GM12865 (cell line): Measurements from ENCODE around the gene C15orf39.

Experiments
- DNase-seq: peaks from one replicate; pipeline ENCODE4 v3.0.0; 2010; ENCODE audit warnings: low read depth
- H3K4me3 ChIP-seq: 2 replicates; pipeline ENCODE4 v1.5.1; 2011; ENCODE audit warnings: mild to moderate bottlenecking, low read depth, low read length, control low read depth
- TF ChIP-seq, protein P1 (sequence below): IDR thresholded peaks from 2 replicates; pipeline ENCODE4 v1.5.1; 2011; ENCODE audit warnings: low read length, control low read depth, low read depth, inconsistent platforms; ENCODE audit not compliant: insufficient read depth; ENCODE audit errors: missing control alignments

The C15orf39 gene

DNA sequence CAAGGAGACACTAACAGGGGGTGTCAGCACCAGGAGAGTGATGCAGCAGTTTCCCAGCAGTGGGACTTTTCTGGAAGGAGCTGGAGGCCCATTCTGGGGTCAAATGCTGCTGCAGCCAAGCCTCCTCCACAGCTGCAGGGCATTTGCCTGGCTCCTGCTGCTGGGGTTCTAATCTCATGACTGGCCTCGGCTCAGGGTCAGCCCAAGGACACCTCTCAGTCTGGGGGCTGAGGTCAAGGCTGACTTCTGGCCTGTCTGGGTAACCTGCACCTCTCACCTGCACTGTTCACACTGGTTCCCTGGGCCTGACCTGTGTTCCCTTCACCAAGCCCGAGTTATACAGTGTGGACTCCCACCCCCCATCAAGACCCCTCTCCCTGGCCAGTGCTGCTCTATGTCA lies 10.4 kb upstream of the C15orf39 start:
- no peak overlapping the region for H3K4me3 ChIP-seq
- TF ChIP-seq, protein P1, sequence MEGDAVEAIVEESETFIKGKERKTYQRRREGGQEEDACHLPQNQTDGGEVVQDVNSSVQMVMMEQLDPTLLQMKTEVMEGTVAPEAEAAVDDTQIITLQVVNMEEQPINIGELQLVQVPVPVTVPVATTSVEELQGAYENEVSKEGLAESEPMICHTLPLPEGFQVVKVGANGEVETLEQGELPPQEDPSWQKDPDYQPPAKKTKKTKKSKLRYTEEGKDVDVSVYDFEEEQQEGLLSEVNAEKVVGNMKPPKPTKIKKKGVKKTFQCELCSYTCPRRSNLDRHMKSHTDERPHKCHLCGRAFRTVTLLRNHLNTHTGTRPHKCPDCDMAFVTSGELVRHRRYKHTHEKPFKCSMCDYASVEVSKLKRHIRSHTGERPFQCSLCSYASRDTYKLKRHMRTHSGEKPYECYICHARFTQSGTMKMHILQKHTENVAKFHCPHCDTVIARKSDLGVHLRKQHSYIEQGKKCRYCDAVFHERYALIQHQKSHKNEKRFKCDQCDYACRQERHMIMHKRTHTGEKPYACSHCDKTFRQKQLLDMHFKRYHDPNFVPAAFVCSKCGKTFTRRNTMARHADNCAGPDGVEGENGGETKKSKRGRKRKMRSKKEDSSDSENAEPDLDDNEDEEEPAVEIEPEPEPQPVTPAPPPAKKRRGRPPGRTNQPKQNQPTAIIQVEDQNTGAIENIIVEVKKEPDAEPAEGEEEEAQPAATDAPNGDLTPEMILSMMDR: no peak
- DNase-seq: no peak

DNA sequence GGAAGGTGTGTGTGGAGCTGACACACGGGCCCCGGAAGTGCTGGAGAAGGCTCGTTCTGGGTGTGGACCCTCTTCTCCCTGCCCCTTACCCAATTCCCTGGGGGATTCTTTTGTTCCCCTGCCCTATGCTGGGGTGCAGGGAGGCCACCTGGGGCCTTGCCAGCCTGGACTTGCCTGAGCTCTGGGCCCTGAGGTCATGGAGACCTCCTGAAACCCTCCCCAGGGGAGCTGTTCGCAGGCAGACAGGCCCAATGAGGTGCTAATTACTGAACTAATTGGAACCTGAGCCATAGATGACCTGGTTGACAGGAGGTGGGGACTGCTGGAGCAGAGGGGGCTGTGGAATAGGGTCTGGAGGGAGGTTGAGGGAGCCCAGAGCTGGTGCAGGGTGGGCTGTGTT lies 9.4 kb upstream of the C15orf39 start:
- H3K4me3 ChIP-seq: no peak overlapping the region
- DNase-seq: no peak
- TF ChIP-seq, protein P1: no peak

DNA sequence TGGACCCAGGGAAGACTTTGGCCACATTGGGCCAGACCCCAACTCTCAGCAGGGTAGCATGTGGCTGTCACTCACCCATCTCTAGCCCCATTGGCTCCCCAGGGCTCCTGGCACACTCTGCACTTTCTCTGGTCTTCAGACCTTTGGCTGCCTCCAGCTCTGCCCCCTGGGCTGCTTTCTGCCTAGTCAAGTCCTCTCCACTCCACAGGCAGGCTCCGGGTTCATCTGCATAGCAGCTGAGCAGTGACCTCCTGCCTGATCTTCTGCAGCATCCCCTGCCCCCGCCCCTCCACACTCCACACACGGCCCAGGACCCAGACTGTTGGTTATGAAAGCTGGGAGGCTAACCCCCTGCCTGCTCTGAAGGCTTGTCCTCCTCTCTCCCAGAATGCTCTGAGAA lies 8.4 kb upstream of the C15orf39 start:
- TF ChIP-seq, protein P1: no peak
- no peak for DNase-seq

DNA sequence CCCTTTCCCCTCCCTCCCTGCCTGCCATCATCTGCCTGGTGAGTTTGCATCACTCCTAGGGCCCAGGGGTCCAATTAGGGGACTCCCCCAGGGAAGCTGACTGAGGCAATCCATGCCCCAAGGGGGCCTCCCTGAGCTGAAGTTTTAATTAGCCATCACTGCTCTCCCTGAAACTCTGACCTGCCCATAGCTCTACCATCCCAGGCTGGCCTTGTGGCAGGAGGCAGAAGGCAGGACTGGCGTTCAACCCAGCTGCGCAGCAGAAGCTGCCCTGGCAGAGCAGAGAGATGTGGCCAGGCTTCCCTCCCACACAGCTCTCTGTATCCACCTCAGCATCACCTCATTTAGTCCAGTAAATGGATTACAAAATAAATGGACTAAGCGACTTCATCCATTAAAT lies 7.7 kb upstream of the C15orf39 start:
- no peak overlapping the region for H3K4me3 ChIP-seq
- no peak for DNase-seq
- TF ChIP-seq, protein P1: no peak

More for the DNA sequence above, 8.4 kb upstream of the C15orf39 start:
- H3K4me3 ChIP-seq: no peak overlapping the region

DNA sequence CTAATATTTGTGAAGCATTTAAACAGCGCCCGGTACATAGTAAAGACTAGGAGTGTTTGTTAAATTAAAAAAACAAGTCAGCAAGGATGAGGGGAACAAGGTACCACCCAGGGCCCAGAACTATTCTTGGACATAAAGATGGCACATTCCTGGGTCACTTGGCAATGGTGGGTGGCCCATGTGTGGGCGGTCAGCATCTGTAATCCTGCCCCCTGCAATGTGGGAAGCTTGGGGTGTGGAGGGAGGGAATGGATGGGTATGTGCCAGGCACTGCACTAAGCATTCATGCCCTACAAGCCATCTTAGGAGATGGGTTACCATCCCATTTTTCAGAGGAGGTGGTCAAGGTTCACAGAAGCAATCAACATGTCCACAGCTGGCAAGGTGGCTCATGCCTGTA lies 7.3 kb upstream of the C15orf39 start:
- DNase-seq: no peak
- TF ChIP-seq, protein P1: no peak
- no peak overlapping the region for H3K4me3 ChIP-seq

DNA sequence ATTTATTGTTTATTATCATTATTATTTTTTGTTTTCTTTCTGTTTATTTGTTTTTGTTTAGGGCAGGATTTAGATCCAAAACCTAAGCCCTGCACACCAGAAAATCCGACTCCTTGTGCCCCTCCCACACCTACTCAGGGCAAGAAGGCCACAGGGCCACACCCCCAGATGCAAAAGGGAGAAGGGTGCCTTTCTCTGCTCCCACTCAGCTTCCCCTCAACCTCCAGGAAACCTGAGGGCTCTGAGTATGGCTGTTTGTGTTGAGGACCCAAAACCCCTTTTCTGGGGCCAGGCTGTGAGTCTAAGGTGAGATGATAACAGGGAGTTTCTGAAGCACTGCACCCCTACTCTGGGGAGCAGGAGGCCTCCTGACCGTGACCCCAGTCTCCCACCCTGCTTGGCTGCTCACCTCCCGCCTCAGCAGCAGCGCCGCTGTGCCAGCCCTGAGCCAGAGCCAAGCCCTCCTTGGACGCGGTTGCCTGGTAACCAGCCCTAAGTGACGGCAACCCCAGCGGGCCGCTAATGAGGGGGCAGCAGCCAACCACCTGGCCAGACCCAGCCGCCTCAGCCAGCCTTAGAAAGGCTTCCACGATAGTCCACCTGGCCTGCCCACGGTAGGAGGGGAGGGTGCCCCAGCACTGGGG lies 6.4 kb upstream of the C15orf39 start:
- TF ChIP-seq, protein P1: no peak
- no peak overlapping the region for H3K4me3 ChIP-seq
- DNase-seq: no peak

DNA sequence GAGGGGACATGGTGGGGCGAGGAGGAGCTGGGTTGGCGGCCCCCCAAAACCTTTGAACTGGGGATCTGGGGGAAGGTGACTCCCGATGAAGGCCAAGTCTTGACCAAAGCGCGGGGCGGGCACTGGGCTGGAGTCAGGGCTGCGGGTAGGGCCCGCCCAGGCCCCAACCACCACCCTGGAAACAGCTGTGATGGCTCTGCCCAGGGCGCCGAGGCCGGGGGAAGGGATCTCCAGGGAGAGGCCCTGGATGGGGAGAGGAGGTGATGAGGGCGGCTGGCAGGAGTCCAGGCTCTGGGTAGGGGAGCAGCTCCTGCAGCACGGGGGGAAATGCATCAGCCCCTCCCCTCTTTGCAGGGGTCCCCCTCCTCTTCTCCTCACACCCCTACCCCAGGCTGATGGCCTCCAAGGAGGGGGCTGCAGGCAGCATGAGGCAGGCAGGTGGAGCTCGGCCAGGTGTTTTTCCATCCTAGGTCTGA lies 5.9 kb upstream of the C15orf39 start:
- H3K4me3 ChIP-seq: no peak overlapping the region
- TF ChIP-seq, protein P1: no peak
- DNase-seq: no peak
